DMS 273 (cell line): ENCODE measurements around the gene SLC4A7.
"Not testable (repeated sequence)": the region's sequence is repeated elsewhere in the genome, so short reads cannot be mapped to it uniquely, and the experiment has no call there.

ENCODE experiments used
- DNase-seq: peaks from one replicate; lab custom pipeline; 2025; ENCODE audit not compliant: unreplicated experiment; lab: John Stamatoyannopoulos, UW

Gene SLC4A7

GRCh38 chr3:27438352-27438751, 45.8 kb downstream of the SLC4A7 start:
- not testable (repeated sequence) for DNase-seq

DNA sequence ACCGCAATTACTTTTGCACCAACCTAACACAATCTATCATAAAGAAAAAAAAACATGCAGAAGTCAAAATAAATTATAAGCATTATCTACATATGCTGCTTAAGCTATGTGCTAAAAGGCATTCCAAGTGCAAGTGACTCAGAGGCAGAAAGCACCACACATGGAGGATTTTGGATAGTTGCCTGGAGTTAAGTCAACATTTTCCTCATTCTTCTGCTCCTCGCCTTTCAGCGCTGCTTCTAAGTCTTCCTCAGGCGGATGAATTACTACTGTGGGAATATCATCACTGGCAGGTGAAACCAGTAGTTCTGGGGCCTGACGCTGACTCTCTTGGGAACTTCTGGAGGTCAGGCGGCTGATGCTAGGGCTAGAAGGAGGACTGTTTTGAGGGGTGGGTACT, 53.1 kb downstream of the SLC4A7 start:
- DNase-seq, result no peak

DNA sequence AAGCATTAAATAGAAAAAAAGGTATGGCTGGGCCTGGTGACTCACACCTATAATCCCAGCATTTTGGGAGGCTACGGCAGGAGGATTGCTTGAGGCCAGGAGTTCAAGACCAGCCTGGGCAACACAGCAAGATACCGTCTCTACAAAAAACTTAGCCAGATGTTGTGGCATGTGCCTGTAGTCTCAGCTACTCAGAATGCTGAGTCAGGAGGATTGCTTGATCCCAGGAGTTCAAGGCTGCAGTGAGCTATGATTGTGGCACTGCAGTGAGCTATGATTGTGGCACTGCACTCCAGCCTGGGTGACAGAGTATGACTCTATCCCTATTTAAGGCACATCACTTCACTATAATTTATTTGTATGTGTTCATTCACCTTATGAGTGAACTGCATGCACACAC, 54.3 kb downstream of the SLC4A7 start:
- DNase-seq, result no peak

DNA sequence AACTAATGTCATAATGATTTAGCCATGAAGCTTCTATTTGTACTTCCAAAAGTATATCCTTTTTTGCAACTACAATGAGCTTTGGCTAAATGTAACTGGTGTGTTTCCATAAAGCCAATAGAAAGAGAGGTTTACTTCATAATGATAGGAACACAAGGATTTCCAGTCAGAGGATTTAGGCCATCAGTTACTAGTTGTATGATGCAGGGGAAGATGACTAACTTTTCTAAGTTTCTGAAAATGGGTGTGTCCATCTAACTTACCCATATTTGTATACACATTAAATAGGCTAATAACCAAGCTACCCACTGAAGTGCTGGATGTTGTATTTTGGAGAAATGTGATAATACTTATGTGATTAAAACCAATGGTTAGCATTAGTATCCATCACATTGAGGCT, 55.7 kb downstream of the SLC4A7 start:
- no peak for DNase-seq

DNA sequence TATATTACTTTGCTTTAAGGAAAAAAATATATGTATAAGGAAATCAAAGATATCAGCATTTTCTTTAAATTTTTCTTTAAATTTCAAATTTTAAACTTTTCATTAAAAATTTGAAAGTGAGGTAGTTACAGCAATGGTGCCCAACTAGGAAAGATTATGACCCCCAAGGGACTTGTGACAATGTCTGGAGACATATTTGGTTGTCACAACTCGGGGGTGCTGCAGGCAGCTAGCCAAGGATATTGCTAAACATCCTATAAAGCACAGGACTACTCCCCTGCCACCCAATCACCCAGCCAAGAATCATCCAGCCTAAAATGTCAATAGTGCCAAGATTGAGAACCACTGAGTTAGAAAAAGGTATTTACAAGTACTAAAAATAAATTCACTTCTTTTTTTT, 57.3 kb downstream of the SLC4A7 start:
- no peak for DNase-seq

DNA sequence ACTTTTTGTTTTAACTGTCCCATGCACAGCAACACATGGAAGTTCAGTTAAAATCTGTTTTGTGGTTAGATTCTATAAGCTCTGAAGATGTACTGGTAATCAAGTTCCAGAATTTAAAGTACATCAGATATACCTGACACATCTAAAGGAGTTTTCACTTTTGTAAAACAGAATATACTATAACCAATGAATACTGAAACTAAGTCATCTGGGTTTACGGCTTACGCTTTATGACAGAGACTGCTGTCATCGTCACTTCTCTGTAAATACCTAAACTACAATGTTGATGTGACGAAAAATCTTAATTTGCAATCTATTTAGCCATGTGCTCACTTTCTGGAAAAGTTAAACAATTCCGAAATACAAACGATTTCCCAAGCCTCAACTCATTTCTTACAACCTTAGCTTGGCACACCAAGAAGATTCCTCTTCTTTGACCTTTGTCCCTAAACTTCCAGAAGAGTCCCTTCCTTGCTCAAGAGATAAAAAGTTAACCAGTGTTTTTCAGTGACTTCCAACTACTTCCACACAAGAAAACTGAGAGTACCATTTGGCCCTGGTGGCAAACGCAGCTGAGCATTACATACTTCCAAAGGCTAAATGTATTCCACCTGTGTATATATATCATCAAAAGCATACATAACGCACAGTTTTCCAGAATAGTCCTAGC, 58.2 kb downstream of the SLC4A7 start:
- DNase-seq, result no peak

GRCh38 chr3:27424812-27425521, 59.2 kb downstream of the SLC4A7 start:
- not testable (repeated sequence) for DNase-seq

GRCh38 chr3:27423463-27423862, 60.7 kb downstream of the SLC4A7 start:
- DNase-seq, result no peak

- DNase-seq, result no peak
These were observed 61.6 kb downstream of the SLC4A7 start for GRCh38 chr3:27422617-27423016.

DNA sequence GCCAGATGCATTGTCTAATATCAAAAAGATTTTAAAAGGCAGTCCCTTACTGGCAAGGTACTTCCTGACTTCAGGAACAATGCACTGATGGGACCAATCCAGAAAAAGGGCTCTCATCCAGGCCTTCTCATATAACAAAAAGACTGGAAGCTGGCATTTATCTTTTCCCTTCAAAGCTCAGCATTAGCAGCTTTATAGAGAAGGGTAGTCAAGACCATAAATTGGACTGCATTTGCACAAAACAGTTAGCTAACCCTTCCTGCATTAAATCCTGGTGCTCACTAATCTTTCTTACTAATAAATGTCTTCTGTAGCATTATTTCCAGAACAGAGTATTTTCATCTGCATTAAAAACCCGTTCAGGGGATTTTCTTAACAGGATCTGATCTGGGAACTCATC, 69.0 kb downstream of the SLC4A7 start:
- no peak for DNase-seq

DNA sequence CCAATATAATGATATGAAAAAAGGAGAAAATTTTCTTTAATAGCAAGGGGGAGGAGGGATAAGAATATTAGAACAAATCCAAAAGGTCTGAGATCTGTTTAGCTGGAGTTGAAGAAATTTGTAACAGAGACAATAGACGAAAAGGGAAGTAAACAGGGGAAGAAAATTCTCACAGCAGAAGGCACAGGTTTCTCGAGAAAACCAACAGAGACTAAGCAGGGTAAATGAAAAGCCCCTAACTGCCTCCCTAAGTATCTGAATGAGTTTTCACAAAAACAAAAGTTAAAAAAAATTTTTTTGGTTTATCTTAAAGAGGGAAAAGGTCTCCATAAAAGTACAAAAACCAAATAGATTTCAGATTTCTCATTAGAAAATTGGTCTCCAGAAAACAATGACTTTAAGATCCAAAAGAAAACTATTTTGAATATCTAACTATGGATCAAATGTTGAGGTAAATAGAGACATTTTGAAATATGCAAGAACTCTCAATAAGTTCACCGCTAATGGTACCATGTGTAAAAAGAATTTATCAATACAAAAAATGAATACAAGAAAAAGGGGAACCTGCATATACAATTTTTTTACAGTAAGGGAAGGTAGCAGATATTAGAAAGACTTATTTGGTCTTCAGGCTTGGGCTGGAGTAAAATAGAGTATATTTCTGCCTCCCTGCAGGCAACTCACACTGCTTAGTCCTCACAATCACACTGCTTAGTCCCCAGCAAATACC, 91.1 kb downstream of the SLC4A7 start:
- no peak for DNase-seq

DNA sequence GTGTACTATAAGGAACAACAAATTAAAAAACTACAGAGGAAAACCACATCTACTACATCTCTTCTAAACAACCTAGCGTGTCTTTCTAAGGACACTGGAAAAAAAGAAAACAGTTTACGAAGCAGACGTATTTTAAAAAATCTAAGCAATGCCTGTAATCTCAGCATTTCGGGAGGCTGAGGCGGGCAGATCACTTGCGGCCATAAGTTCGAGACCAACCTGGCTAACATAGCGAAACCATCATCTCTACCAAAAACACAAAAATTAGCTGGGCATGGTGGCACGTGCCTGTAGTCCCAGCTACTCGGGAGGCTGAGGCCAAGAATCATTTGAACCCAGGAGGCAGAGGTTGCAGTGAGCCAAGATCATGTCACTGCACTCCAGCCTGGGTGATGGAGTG, 91.8 kb downstream of the SLC4A7 start:
- not testable (repeated sequence) for DNase-seq

DNA sequence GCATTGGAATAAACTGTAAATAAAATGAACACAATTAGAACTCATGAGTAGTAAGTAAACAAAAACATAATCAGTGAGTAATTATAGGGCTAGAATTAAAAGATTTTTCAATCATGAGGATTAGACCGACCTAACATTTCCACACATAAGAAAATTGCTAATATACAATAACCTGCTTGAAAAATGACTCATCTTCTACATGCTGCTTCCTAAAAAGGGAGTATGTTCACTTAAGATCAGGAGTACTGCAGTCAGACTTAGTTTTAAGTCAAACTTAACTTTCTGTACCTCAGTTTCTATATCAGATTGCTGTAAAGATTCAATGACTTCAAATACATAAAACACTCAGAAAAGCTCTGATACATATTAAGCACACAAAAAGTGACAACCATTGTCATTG, 92.4 kb downstream of the SLC4A7 start:
- DNase-seq, result no peak

- DNase-seq, result no peak
These were observed 96.6 kb downstream of the SLC4A7 start for GRCh38 chr3:27387625-27388024.

DNA sequence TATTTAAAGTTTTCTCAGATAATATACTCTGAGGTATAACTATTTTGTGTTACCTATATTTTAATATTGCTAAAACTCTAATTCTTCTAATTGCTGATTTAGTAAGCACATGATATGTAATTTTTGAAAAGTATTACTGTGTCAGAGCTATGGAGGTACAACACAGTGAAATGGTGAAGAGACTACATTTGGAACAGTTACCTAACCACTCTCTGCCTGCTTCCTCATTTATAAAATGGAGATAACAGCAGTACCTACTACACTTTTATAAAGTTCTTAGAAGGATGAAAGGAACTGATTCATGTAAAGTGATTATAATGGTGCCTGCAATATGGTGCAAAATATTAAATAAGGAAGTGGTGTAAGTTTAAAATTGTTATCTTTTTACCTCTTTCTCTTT, 98.7 kb downstream of the SLC4A7 start:
- no peak for DNase-seq

DNA sequence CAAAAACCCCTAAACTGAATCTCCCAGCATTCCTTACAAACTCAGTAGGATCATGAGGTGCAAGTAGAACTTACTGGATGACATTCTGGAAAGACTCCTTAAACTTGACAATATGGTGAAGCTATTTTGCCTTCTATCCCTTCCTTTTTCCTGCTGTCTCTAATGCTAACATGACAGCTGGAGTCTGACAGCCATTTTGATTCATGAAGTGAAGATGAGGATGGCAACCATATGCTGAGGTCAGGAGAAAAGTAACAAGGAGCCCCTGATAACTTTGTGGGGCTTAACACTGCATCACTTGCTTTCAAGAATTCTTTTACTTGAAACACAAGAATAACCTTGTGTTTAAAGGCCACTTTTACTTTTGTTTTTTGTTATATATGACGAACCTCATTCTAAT, 100.0 kb downstream of the SLC4A7 start:
- peak; percentile 3 for DNase-seq

GRCh38 chr3:27380433-27381357, 103.5 kb downstream of the SLC4A7 start:
- no peak for DNase-seq

DNA sequence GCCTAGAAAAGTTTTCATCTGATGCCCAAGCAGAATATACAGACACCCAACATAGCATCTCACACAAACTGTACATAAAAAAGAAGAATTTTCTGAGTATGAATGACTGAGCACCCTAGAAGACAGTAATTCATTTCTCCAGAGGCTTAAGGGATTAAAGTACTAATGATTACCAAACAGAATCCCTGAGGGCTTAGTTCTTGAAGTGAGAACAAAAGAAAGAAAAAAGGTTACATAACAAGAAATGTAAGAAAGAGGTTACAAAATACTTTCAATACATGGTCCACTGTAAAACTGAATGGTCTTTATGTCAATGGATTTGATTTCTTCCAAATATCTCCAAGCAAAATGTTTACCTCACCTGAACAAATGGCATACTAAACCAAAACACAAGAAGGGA, 105.9 kb downstream of the SLC4A7 start:
- no peak for DNase-seq

GRCh38 chr3:27376109-27376772, 107.9 kb downstream of the SLC4A7 start:
- DNase-seq, result no peak

DNA sequence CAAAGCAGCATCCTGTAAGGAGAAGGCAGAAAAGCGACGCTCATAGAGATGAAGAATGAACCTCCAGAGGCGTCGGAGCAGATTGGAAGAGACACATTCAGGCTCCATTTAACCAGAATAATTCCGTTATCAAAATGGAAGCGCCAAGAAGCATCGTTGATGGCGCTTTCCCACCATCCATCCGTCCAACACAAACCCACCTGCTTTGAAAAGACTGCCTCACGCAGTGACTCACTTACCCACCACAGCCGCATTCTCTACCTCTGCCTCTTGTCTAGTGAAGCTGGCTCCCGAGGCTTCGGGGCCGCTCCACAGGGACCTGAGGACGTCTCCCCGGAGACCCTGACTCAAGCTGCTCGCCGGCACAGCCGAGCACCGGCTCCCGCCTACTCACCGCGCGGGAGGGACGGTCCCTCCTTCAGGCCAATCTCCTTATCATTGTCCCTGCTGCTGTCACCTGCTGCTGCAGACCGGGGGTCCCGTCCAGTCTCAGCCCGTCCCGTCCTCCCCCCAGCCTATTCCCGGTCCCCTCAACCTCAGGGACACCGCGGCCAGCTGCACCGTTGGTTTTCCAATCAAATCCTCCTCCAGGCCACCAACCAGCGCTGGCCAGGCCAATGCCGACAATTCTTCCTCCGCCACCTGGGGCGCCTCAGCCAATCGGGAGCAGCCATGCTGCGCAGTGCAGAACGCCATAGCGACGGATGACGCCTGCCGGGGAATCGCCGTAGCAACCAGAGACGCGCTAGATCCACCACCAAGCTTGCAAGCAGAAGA, 115.2 kb downstream of the SLC4A7 start, which contains the start of gene NEK10:
Gene NEK10, minus strand, starts transcription at position 553 of the 777 bp plus-strand sequence. CDS start 16,501 bp downstream, outside the sequence.
- peak; percentile 94 for DNase-seq
